Measurements from ENCODE around the gene NINJ2.
A peak's percentile ranks its signal among the peaks of the same experiment; 100 is the strongest.
"Not testable (repeated sequence)": the region's sequence is repeated elsewhere in the genome, so short reads cannot be mapped to it uniquely, and the experiment has no call there.

Gene NINJ2

DNA sequence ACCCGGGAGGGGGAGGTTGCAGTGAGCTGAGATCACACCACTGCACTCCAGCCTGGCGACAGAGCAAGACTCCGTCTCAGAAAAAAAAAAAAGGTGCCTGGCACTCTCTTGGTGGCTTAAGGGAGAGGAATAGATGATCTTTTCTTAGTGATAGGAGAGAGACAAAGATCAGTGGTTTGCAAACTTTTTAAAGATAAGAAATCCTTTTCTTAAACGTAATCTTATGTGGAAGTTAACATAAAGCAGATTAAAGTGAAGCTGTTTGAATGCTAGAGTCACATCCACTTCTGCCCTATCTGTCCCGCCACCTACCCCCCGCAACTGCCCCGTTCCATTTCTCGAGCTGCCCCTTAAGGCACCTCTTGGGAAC, 6.3 kb upstream of the NINJ2 start:
- no peak for DNase-seq

DNA sequence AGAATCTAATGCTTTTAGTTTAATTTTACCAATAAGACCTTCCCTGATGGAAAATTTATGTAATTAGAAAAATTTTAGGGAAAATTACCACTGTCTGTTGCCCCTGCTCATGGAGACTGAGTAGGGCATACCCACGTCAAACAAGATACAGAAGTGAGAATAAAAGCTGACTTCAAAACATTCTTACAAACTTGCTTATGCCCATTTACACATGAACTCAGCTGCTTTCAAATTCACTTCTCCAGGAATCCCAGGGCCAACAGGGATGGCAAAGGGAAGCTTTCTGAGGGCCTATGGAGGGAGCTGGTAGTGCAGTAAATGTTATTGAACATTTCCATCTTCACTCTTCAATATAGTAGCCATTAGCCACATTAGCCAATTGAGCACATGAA, 4.8 kb upstream of the NINJ2 start:
- no peak for DNase-seq

DNA sequence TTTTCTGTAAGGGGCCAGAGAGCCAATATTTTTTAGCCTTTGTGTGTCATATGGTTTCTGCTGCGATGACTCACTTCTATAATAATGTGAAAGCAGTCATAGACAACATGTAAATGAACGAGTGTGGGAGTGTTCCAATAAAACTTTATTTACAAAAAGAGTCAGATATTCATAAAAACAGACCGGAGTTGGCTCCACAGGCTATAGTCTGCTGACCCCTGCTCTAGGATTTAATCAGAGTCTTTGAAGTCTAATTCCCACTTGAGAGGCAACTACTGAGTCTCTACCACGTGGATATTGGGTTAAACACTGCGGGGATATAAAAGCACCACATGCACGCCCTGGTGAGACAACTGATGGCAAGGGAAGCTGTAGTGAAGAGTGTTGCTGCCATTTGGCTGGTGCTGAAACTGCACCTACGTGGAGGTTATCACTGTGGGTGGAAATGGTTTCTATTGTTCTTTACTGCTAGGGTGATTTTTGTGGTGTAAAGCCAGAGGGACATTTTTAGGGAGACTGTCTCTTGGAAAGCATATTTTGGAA, 3.6 kb upstream of the NINJ2 start:
- peak; percentile 39 to 48 for DNase-seq

DNA sequence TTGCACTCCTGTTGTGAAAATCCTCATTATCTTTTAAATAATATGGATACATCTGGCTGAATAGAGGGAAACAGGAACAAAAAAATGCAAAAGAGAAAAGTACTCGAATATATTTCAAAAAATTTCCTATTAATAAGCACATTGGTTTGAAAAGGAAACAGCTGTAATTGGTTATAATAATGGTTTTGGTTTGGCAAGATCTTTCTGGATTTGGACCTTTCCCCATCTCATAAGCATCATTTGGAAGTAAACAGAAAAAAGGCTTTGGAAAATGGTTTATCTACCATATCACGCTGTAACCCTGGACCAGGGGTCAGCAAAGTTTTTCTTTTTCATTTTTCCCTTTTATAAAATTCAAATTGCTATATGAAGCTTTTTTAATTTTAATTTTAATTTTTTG, 2.8 kb upstream of the NINJ2 start:
- no peak for DNase-seq

DNA sequence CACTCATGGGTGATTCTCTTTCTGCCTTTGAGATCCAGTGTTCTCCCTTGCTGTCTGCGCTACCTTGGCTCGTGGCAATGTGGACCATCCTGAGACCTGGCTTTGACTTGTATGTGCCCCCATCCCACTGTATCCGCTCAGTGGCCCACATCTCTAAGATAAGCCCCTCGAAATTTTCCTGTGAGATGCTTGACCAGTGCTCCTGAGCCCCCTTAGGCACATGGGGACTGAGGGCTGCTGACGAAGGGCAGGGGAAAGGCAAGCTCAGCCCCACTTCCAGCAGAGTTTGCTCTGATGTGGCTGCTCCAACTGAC, 1.5 kb upstream of the NINJ2 start:
- no peak for DNase-seq

DNA sequence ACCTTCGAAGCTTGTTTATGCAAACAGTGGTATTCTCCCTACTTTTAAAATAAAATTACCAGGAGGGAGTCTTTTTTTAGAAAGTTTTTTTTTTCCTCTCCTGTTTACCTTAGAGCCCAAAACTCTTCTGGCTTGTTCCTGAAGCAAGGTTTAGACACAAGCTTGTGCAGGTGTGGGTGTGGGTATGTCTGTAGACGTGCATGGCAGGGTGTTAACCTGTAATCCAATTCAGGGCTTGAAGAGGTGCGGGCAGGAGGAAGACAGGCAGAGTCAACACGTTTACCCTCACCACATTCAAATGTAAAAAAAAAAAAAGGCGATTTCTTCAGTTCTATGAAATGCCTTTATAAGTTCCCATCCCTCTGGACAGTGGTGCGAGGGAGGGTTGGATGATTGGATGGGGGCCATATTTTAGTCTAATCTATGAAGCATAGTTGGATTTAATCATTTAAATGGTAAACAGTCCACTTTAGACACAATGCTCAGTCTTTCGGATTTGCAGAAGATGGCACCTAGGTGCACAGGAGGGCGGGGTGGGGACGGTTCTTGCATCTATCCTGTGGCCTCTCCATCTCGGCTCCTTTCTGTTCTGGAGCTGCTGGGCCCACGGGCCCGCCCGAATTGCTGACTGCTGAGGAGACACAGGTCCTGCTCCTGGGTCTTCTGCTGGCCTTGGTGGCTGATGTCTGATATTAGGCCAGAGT, 982 bp upstream of the NINJ2 start:
- no peak for DNase-seq

DNA sequence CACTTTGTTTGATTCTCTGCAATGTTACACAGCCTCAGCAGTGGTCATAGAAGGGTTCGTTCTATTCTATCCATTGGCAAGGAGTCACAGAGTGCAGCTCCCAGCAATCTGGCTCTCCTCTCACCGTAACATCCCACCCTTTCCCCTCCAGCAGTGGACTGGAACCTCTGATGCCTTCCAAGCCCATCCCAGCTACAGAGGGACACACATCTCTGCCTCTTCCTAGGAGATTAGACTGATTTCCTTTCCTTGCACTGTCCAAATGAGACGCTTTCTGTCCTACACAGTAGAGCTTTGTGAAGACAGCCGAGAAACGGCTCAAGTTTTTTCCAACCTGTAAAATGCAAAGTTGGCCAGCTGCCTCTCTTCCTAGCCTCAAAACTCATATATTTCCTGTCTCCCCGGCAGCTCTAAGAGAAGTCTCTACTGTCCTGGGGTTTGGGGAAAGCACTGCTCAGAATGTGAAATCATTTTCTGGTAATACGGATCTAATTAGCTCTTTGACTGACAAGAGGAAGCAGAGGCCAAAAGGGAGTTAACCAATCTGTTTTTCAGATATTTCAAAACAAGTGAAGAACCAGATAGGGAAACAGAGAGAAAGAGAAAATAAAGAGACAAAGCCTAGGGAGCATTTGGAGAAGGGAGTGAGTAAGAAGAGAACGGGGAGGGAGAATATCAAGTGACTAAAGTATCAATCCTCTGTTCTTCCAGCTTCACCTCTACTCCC, 516 bp downstream of the NINJ2 start:
- DNase-seq, result no peak

DNA sequence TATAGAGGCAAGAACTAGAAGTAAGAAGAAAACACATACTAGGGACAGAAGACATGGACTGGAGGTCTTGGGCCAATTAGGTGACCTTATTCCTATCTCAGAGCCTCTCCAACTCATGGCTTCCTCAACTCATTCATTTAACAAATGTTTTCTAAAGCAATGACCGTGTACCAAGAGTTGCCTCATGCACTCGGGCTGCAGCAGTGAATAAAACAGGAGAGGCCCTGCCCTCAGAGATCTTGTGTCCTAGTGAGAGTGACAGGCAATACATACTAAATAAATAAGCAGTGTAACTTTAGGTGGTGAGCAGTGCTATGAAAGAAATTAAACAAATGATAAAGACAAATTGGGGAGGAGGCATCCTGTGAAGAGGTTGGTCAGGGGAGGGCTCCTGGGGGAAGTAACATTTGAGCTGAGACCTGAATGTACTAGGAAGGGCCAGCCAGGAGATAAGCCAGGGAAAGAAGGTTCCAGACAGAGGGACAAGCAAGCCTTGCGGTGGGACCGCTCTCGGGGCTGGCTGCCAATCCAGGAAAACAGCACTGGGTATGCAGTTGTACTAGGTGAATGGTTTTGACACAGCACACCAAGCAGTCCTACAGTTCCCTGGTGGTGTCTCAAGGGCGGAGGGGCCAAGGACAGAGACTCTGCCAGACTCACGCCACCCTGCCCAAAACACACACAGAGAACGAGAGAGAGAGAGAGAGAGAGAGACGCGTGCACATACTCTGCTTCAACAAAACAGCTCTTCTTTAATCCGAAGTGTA, 1.3 kb downstream of the NINJ2 start:
- DNase-seq, result no peak

DNA sequence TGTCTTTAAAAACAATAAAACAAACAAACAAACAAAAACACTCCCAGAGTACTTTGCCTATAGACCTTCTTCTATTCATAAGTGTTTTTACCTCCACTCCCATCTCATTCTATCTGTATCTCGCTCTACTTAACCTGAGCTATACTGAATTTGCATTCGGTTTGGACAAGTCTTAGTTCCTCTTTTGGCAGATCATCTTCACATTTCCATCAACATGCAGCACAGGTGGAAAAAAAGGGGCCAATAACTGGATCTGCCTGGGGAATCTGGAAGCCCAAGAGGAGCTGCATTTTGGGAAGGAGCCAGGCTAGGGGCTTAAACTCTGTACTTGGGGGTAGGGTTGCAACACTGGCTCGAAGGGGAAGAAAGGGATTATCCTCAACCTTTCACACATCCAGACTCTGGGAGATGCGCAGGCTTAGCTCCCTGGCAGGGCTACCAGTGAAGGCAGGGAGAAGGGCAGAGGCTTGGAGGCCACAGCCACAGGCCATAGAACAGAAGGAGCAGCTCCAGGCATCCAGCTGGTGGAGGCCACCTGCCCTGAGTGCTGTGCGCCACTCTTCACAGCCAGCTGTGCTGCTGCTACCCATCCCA, 4.1 kb downstream of the NINJ2 start:
- DNase-seq, result no peak

DNA sequence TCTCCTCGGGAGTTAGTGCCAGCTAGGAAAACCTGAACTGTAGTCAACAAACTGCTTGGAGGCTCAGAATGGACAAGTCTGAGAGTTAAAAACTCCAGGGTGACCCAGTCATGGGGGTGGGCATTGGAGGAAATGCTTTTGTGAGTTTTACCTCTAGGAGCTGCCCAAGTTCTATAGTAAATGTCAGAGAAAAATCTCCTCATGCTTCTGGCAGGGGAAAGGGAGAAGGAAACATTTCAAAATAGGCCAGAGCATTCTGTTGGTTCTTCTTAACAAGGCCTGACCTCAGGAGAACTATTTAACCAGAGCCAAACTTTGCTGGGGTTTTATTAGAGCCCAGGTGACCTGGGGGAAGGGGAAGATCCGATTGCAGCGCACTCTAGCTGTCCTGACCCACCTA, 12.3 kb downstream of the NINJ2 start:
- no peak for DNase-seq

DNA sequence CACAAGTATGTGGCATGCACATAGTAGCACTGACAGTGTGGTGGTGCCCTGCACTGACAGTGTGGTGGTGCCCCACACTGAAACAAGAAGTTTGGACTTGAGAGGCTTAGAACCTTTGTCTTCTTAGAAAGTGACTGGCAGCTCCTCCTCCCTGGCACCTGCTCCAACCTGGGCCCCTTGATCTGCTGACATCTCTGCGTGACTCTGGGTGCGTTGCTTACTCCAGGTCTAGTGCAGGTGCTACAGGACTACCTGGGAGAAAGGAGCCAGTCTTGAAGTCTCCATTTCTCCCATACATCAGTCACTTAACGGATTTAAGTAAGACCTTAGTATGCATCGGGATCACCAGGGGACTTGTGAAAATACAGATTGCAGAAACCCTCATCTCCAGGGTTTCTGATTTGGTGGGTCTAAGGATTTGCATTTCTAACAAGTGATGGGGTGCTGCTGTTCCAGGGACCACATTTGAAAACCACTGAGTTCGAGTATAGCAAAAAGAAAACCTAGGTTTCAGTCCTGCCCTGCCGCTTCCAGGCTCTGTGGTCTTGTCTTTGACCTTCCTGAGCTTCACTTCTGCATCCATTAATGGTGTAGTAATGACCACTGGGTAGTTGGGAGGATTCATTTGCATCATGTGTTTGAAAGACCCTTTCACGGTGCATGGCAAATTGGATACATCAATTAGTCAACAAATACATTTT, 15.7 kb downstream of the NINJ2 start:
- no peak for DNase-seq

DNA sequence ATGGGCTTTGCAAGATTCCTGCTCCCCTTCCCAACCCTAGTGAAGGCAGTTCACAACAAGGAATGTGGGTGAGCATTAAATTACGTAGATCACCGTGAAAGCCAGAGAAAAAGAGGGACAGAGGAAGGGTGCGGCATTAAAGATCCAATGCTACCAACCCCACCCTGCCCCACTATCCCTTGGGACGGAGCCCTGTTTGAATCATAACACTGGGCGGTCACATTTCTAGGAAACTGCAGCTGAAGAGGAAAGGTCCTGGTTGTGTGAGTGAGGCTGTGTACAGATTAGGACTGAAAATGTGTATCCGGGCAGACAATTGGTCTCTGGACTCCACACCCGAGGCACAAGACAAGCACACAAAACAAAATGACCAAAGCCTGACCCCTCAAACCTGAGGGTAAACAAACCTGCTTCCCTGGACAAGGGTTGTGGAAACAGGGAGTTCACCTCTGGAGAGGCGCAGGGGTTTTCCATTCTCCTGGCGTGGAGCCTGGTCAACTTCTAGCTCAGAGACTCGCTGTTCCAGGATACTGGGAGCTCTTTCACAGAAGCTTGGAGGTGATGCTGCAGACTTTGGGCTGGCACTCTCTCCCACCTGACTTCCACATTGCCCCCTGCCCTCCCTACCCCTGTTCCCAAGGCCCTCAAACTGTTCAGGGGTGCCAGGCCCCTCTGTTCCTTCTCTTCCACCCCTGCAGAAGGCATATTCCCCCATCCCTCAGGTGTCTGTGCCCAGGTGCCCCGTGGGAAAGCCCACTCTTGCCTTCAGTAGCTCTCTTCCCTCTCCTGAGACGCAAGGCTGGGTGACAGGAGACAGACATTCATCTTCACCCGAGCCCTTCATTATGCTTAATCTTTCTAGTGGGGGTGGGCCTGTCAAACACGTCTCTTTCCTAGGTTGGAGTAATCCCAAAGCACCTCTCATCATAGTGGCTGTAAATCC, 16.5 kb downstream of the NINJ2 start:
- DNase-seq, result no peak

DNA sequence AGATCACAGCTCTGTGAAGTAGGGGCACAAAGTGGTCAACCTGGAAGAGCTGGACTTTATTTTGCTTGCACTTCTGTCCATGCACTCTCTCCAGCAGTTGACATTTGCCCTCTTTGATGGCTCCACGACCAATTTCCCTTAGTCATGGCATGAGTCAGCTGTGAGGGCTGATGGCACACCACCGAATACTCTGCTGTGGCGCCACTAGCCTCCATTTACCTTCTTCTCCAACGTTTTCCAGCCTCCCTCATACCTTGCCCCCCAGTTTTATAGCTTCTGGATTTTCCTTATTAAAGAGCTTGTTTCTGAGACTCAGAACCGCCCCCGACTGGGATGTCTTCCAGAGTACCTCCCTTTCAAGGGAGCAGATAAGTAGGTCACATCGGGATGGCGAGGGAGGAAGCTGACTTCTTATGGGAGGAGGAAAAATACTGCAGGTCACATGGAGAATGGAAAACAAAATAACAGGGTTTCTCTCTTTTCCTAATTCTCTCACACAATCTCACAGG, 17.6 kb downstream of the NINJ2 start:
- no peak for DNase-seq

DNA sequence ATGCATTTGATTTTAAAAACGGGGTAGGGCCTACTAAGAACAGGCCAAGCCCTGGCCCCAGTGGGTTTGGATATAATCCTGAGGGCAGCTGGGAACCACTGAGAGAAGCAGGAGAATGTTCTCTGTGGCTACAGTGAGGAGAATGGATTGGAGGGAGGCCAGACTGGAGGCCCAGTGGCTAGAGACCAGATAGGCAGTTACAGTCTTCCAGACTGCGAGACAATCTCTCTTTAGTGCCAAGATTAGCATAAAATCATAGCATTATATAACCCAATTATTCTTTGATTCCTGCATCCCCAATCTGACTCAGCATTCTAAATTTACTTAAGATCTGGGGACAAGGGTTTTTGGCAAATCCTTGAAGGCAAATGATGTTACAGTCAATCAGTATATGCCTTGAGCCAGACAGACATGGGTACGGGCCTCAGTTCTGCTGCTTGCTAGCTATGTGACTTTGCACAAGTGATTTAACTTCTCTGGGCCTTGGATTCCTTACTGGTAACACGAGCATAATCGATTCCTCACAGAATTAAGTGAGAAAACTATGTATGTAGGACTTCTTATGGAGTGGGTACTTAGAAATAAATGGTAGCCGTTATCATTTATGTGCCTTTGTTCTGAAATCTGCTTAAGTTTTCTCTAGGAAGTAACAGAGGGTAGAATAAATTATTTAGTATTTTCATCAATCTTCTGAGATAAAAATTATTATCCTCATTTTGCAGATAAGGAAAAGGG, 18.3 kb downstream of the NINJ2 start:
- no peak for DNase-seq

DNA sequence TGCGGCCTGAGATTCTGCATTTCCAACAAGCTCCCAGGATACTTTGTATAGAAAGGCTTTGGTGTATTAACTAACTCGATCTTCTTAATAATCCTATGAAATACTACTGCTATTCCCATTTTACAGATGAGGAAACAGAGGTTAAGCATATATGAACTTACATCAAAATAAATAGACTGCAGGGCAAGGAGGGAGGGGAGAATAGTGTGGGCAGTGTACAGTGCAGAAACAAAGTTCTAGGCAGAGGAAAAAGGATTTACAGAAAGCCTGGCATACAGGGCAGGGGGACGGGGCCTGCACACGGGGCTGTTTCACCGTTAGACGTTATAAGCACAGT, 19.0 kb downstream of the NINJ2 start:
- DNase-seq, result no peak

DNA sequence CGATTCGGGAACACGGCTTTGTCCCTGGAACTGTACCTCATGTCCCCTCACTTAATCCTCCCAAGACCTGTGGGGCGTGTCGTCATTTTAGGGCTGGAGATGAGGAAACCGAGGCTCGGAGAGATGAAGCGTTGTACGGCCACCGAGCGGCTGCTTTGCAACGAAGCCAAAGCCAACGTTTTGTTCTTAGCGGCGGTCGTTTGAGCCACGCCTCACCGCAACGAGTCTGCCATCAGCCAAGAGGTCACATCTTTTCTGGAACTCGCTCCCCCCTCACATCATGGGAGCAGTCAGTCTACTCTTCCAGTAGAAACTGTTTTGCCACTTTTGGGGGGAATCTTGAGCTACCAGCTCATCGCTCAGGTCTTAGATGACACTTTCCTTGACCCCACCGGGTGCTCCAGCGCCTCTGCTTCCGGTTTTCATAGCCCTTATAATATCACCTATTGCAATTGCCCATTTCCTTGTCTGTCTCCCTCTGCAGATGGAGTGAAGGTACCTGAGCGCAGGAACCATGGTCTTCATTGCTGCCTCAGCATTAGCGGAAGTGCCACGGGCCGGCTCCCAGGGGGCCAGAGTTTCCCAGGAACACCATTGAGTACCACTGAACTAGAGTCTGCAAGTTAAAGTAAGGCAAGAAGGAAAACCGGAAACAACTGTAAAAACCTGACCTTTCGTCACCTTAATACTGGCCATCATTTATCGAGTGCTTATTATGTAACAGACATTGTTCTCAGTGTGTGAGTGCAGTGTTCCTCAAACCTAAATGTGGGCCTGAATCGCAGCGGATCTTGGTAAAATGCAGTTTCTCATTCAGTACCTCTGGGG, 19.6 kb downstream of the NINJ2 start:
- peak in 1 of 2 donors; percentile 42 for DNase-seq

DNA sequence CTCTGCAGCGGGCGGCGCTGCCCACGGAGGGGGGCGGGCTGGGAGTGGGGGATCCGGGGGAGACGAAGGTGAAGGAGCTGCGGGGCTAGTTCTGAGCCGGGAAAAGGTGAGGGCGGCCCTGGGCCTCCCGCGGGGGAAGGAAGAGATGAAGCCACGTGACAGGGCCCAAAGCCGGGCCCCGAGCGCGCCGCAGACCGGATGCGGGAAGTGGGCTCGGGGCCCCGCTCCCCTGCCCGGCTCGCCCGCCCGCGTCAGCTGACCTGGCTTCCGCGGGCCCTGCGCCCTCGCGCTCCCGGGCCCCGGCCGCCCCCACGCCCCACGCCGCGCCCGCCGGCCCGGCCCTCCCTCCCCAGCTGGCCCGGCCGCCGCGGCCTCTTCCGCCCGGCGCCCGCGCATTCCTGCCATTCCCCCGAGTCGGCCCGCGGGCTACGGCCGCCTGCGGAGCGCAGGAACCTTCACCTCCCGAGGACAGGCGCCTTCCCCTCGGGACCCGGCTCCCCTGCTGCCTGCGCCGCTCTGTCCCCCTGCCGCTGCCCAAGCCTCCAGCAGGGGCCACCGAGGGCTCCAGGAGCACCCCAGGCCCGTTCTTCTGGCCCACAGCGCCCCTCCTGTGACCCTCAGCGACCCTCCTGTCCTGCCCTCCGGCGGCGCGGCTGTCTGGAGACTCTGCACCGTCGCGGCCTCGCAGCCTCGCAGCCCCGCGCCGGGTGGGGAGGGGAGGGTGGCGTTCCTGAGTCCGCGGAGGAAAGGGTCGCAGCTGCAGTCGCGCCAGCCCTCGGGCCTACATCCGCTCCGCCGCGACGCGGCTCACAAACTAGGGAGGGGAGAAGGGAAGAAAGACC, 20.4 kb downstream of the NINJ2 start:
- DNase-seq, result peak; percentile 75 to 81

DNA sequence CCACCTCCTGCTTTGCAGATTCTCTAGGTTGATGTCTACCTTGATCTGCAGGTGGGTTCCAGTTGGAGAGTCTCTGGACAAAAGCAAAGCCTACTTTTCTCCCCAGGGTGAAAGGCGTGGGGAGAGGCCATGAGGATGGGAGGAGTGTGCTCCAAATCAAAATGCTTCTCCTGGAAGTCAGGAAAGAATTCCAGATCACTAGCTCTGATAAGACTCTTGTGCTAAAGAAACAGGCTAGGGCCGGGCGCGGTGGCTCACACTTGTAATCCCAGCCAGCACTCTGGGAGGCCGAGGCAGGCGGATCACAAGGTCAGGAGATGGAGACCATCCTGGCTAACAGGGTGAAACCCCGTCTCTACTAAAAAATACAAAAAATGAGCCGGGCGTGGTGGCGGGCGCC, 21.9 kb downstream of the NINJ2 start:
- DNase-seq, result not testable (repeated sequence)

DNA sequence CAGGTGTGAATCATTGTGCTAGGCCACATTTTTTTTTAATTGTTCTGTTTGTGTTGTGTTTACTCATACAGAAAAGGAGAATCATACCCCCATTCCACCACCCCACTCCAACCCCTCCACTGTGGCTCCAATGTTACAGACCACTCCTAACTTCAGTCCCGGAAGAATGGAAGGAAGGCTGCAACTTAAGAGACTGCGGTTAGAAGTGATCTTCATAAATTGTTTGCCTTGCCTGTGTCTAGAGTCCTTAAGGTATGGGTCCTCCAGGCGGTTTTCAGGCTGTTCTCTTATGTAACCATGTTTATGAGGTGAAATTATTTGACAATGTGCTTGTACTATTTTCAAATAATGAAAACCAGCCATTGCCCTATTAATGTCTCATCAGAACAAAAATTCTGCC, 22.5 kb downstream of the NINJ2 start:
- DNase-seq, result no peak

Data from stimulated activated CD4-positive, alpha-beta T cell treated with anti-CD3 and anti-CD28 coated beads, Interleukin-2, amount 100 ng/mL, for 24 hours (primary cell).